IMR-90 (cell line): ENCODE results near the gene LRRFIP1. TPM values are rescaled to one million over a fixed set of nuclear protein-coding genes. Genes with fewer than 3 reads are reported as not detected.

Experiments
- ATAC-seq: fragments of 200-7000 bp; cut with Tn5 transposase; 2 replicates; pipeline ENCODE4 v1.9.1; 2020; ENCODE audit warnings: low read depth, mild to moderate bottlenecking, moderate library complexity
- BruUV-seq: library from RNA; stranded (reverse); fragments of 400-500 nt; replicated peaks from 2 replicates; lab custom pipeline; 2021; lab: Mats Ljungman, UMichigan
- CTCF ChIA-PET: fragments of 300-600 bp; formaldehyde crosslinking; extraction: SDS; loops from one replicate; lab custom pipeline; 2021; ENCODE audit warnings: antibody characterized with exemption; lab: Yijun Ruan, JAX
- POLR2A ChIA-PET: fragments of 300-600 bp; sonication (Branson Sonifier 250); formaldehyde crosslinking; loops from one replicate; lab custom pipeline; 2022; ENCODE audit warnings: antibody characterized with exemption; ENCODE audit not compliant: unreplicated experiment; lab: Charles Lee
- DNase-seq: peaks from one replicate; pipeline ENCODE4 v3.0.0; 2013
- H2AFZ ChIP-seq: replicated peaks from 2 replicates; pipeline ENCODE3; 2013; ENCODE audit warnings: low read length, mild to moderate bottlenecking; ENCODE audit not compliant: poor library complexity
- H2AK5ac ChIP-seq: 2 replicates; pipeline ENCODE4 v1.6.1; 2013; ENCODE audit warnings: low read depth, low read length, inconsistent platforms
- H2AK9ac ChIP-seq: replicated peaks from 2 replicates; pipeline ENCODE3; 2013; ENCODE audit warnings: mild to moderate bottlenecking, low read depth, low read length, moderate library complexity; ENCODE audit not compliant: poor library complexity
- H2BK120ac ChIP-seq: 2 replicates; pipeline ENCODE4 v1.6.1; 2013; ENCODE audit warnings: low read depth, low read length, inconsistent platforms
- H2BK15ac ChIP-seq: 3 replicates; pipeline ENCODE4 v1.6.1; 2013; ENCODE audit warnings: low read depth, low read length, inconsistent platforms
- H2BK20ac ChIP-seq: 2 replicates; pipeline ENCODE4 v1.6.1; 2013; ENCODE audit warnings: low read depth, mild to moderate bottlenecking, inconsistent platforms, low read length, moderate library complexity
- H2BK5ac ChIP-seq: 2 replicates; pipeline ENCODE4 v1.6.1; 2013; ENCODE audit warnings: mild to moderate bottlenecking, low read depth, low read length, inconsistent platforms; ENCODE audit not compliant: poor library complexity, severe bottlenecking
- H3K14ac ChIP-seq: replicated peaks from 2 replicates; pipeline ENCODE4 v1.6.1; 2013; ENCODE audit warnings: low read depth, low read length, inconsistent platforms
- H3K18ac ChIP-seq: 2 replicates; pipeline ENCODE4 v1.6.1; 2013; ENCODE audit warnings: low read depth, low read length, control low read depth
- H3K23ac ChIP-seq: 2 replicates; pipeline ENCODE4 v1.6.1; 2013; ENCODE audit warnings: low read depth, low read length, inconsistent platforms
- H3K27ac ChIP-seq: 2 replicates; pipeline ENCODE4 v1.5.1; 2013; ENCODE audit warnings: mild to moderate bottlenecking, control low read depth, low read length; ENCODE audit not compliant: insufficient read depth
- H3K27me3 ChIP-seq: 2 replicates; pipeline ENCODE4 v1.6.1; 2013; ENCODE audit warnings: low read length; ENCODE audit not compliant: control insufficient read depth, insufficient read depth
- H3K36me3 ChIP-seq: 2 replicates; pipeline ENCODE4 v1.6.1; 2013; ENCODE audit warnings: low read length, mixed read lengths; ENCODE audit not compliant: control insufficient read depth, insufficient read depth
- H3K4ac ChIP-seq: 2 replicates; pipeline ENCODE4 v1.6.1; 2013; ENCODE audit warnings: low read depth, low read length, inconsistent platforms
- H3K4me1 ChIP-seq: 2 replicates; pipeline ENCODE4 v1.6.1; 2013; ENCODE audit warnings: low read length, mixed read lengths; ENCODE audit not compliant: control insufficient read depth, insufficient read depth
- H3K4me2 ChIP-seq: 2 replicates; pipeline ENCODE4 v1.6.1; 2013; ENCODE audit warnings: low read depth, mild to moderate bottlenecking, control low read depth, low read length, moderate library complexity
- H3K4me3 ChIP-seq: 2 replicates; pipeline ENCODE4 v1.5.1; 2013; ENCODE audit warnings: low read depth, mild to moderate bottlenecking, control low read depth, low read length, moderate library complexity; ENCODE audit not compliant: insufficient read depth
- H3K56ac ChIP-seq: 2 replicates; pipeline ENCODE4 v1.6.1; 2013; ENCODE audit warnings: low read length, inconsistent platforms; ENCODE audit not compliant: insufficient read depth; ENCODE audit errors: extremely low read depth
- H3K79me1 ChIP-seq, 2 experiments: 2 replicates each; pipeline ENCODE4 v1.6.1; 2013; ENCODE audit warnings: low read length in 2 of 2, inconsistent platforms in 1 of 2, low read depth in 1 of 2
- H3K9ac ChIP-seq: 2 replicates; pipeline ENCODE4 v1.6.1; 2013; ENCODE audit warnings: low read depth, low read length, control low read depth
- H3K9me1 ChIP-seq: 2 replicates; pipeline ENCODE4 v1.6.1; 2013; ENCODE audit warnings: low read length, inconsistent platforms; ENCODE audit not compliant: insufficient read depth
- H3K9me3 ChIP-seq: 2 replicates; pipeline ENCODE4 v1.6.1; 2013; ENCODE audit warnings: low read length; ENCODE audit not compliant: control insufficient read depth, insufficient read depth
- H4K20me1 ChIP-seq: 2 replicates; pipeline ENCODE4 v1.6.1; 2013; ENCODE audit warnings: low read length, inconsistent platforms; ENCODE audit not compliant: insufficient read depth
- H4K5ac ChIP-seq: 2 replicates; pipeline ENCODE4 v1.6.1; 2013; ENCODE audit warnings: mild to moderate bottlenecking, low read depth, low read length, control low read depth
- H4K8ac ChIP-seq, 2 experiments: 2 replicates each; pipeline ENCODE4 v1.6.1; 2013; ENCODE audit warnings: low read depth in 2 of 2, low read length in 2 of 2, control low read depth in 1 of 2, inconsistent platforms in 1 of 2
- H4K91ac ChIP-seq: 2 replicates; pipeline ENCODE4 v1.6.1; 2013; ENCODE audit warnings: low read depth, low read length, inconsistent platforms; ENCODE audit not compliant: insufficient read depth
- BHLHE40 ChIP-seq: fragments of 150-350 bp; IDR thresholded peaks from 2 replicates; pipeline ENCODE4 v1.6.1; 2016; ENCODE audit warnings: mild to moderate bottlenecking, low read depth, low read length
- CEBPB ChIP-seq: IDR thresholded peaks from 2 replicates; pipeline ENCODE4 v1.6.1; 2012; ENCODE audit warnings: low read depth, low read length, improper control_type of control experiment
- CTCF ChIP-seq: conservative IDR thresholded peaks from 2 replicates; pipeline ENCODE4 v1.5.1; 2012; ENCODE audit warnings: mild to moderate bottlenecking, low read depth, low read length, improper control_type of control experiment
- ELK1 ChIP-seq: fragments of 150-350 bp; IDR thresholded peaks from 2 replicates; pipeline ENCODE4 v1.6.1; 2016; ENCODE audit warnings: low read depth, mild to moderate bottlenecking, low read length, moderate library complexity, borderline replicate concordance
- MAZ ChIP-seq: IDR thresholded peaks from 2 replicates; pipeline ENCODE4 v1.6.1; 2012; ENCODE audit warnings: low read depth, mild to moderate bottlenecking, low read length, improper control_type of control experiment, moderate library complexity, borderline replicate concordance
- POLR2A ChIP-seq: IDR thresholded peaks from 2 replicates; pipeline ENCODE4 v1.6.1; 2012; ENCODE audit warnings: mild to moderate bottlenecking, low read depth, low read length
- RFX5 ChIP-seq: IDR thresholded peaks from 2 replicates; pipeline ENCODE4 v1.8.0; 2012; ENCODE audit warnings: low read depth, mild to moderate bottlenecking, low read length, moderate library complexity
- WGBS, 2 experiments: methylation state at CpG; one replicate each; pipeline versions ENCODE4 v1.1.5 to v1.1.7; 2013; ENCODE audit warnings: missing lambda C conversion rate in 2 of 2; ENCODE audit not compliant: insufficient read length in 1 of 2; ENCODE audit errors: extremely low coverage in 2 of 2; 5-methylcytosine and 5-hydroxymethylcytosine counted together
- dilution Hi-C: fragments of 300-500 bp; cut with HindIII; formaldehyde crosslinking; loops from one replicate; pipeline ENCODE4 v1.14.3; 2018; ENCODE audit warnings: low sequenced_read_pairs; ENCODE audit not compliant: unreplicated experiment
- in situ Hi-C: fragments of 300-500 bp; cut with MboI; formaldehyde crosslinking; loops from 3 replicates; pipeline ENCODE4 v1.14.3; 2019; ENCODE audit warnings: low sequenced_read_pairs, inconsistent platforms, mixed read lengths
- intact Hi-C: fragments of 100-400 bp; cut with micrococcal nuclease; formaldehyde crosslinking; loops from 2 replicates; pipeline ENCODE4 v1.10.0; 2022
- polyA plus RNA-seq, 3 experiments: library from polyadenylated mRNA; depleted of rRNA; stranded (reverse); fragments of >200 nt; gene quantifications; 2 replicates each; pipeline ENCODE4 v1.2.3, GENCODE V29; 2012; ENCODE audit warnings: low replicate concordance in 1 of 3
- total RNA-seq: library from RNA; depleted of rRNA; stranded (reverse); fragments of >200 nt; gene quantifications from 2 replicates; pipeline ENCODE4 v1.2.3, GENCODE V29; 2012

LRRFIP1 gene
- total and polyA plus RNA-seq, 2 of the 4 experiments (the other 2 are of a cell fraction) = 52.2 to 54.4 TPM

- Histone ChIP-seq H3K36me3 (peaks cover 11% of the 10 kb centered on the region), H3K23ac (no peak overlapping the region), H2AK5ac (no peak overlapping the region), H3K56ac (no peak overlapping the region), H3K4me2 (no peak overlapping the region), H2AFZ (no peak overlapping the region), H3K27ac (no peak overlapping the region), H3K18ac (no peak overlapping the region), H3K27me3 (no peaks in the 10 kb centered on the region), H3K4me3 (no peak overlapping the region), H4K91ac (no peak overlapping the region), H3K4ac (no peak overlapping the region), H2BK5ac (no peak overlapping the region), H3K4me1 (no peaks in the 10 kb centered on the region; the same call in 1 of the 2 replicates), H3K79me1 (peaks cover 48 to 90% of the 10 kb centered on the region in 2 experiments), H4K20me1 (peaks cover 43% of the 10 kb centered on the region), H2BK120ac (no peak overlapping the region), H3K9ac (no peak overlapping the region), H2BK15ac (no peak overlapping the region), H2BK20ac (no peak overlapping the region), H3K9me3 (0 out of 2 replicates have a peak, but pooled peaks cover 1% of the 10 kb centered on the region), H4K5ac (no peak overlapping the region), H2AK9ac (no peak overlapping the region), H4K8ac (no peak overlapping the region), H3K14ac (no peak overlapping the region), H3K9me1 (peaks cover 24% of the 10 kb centered on the region)
- POLR2A ChIA-PET = no interaction called here
- in situ Hi-C loops (no loop called here), intact Hi-C loops (no loop called here), dilution Hi-C loops (no loop called here)
- TF ChIP-seq RFX5 = no peak
- no peak for TF ChIP-seq POLR2A
- TF ChIP-seq BHLHE40 = no peak
- no peak for TF ChIP-seq CTCF
- TF ChIP-seq ELK1 = no peak
- TF ChIP-seq MAZ = no peak
- TF ChIP-seq CEBPB = no peak
- WGBS, 2 experiments = no CpG with 5 or more reads among the region's 5 CpGs
- BruUV-seq = no TSS peak
- ATAC-seq = no peak
- DNase-seq = no peak
- CTCF ChIA-PET = no interaction called here
These were observed 17.0 kb downstream of the LRRFIP1 start for GRCh38 chr2:237644381-237644703.
